Measurements from ENCODE around the gene ZNF787.
"Not testable (repeated sequence)": the region's sequence is repeated elsewhere in the genome, so short reads cannot be mapped to it uniquely, and the experiment has no call there.

Gene ZNF787

GRCh38 chr19:56121180-56122167, at the start of gene ZNF787:
TSS of gene ZNF787 (minus strand) at chr19:56121295. CDS start at chr19:56103217, 18,078 bp downstream.
- DNase-seq (ENCODE audit: extremely low read depth in 1 of 2, low read depth in 1 of 2) = peak; percentile 86 to 97

- no peak for DNase-seq (ENCODE audit: extremely low read depth in 1 of 2, low read depth in 1 of 2)
Measured at GRCh38 chr19:56170261-56170660, 49.2 kb upstream of the ZNF787 start.

- no peak for DNase-seq (ENCODE audit: extremely low read depth in 1 of 2, low read depth in 1 of 2)
Measured at GRCh38 chr19:56167064-56167578, 46.0 kb upstream of the ZNF787 start.

- DNase-seq (ENCODE audit: extremely low read depth in 1 of 2, low read depth in 1 of 2) = no peak
Measured at GRCh38 chr19:56163097-56163496, 42.0 kb upstream of the ZNF787 start.

- no peak for DNase-seq (ENCODE audit: extremely low read depth in 1 of 2, low read depth in 1 of 2)
Measured at GRCh38 chr19:56162258-56162657, 41.2 kb upstream of the ZNF787 start.

- no peak for DNase-seq (ENCODE audit: extremely low read depth in 1 of 2, low read depth in 1 of 2)
Measured at GRCh38 chr19:56161534-56161933, 40.4 kb upstream of the ZNF787 start.

GRCh38 chr19:56159622-56160271, 38.7 kb upstream of the ZNF787 start:
- DNase-seq (ENCODE audit: extremely low read depth in 1 of 2, low read depth in 1 of 2) = no peak

- no peak for DNase-seq (ENCODE audit: extremely low read depth in 1 of 2, low read depth in 1 of 2)
Measured at GRCh38 chr19:56159009-56159559, 38.0 kb upstream of the ZNF787 start.

- DNase-seq (ENCODE audit: extremely low read depth in 1 of 2, low read depth in 1 of 2) = no peak
Measured at GRCh38 chr19:56158170-56158757, 37.2 kb upstream of the ZNF787 start.

- DNase-seq (ENCODE audit: extremely low read depth in 1 of 2, low read depth in 1 of 2) = no peak
Measured at GRCh38 chr19:56156768-56157167, 35.7 kb upstream of the ZNF787 start.

- DNase-seq (ENCODE audit: extremely low read depth in 1 of 2, low read depth in 1 of 2) = no peak
Measured at GRCh38 chr19:56155124-56155687, 34.1 kb upstream of the ZNF787 start.

GRCh38 chr19:56153507-56153906, 32.4 kb upstream of the ZNF787 start:
- DNase-seq (ENCODE audit: extremely low read depth in 1 of 2, low read depth in 1 of 2) = no peak

GRCh38 chr19:56152644-56153043, 31.5 kb upstream of the ZNF787 start:
- no peak for DNase-seq (ENCODE audit: extremely low read depth in 1 of 2, low read depth in 1 of 2)

- no peak for DNase-seq (ENCODE audit: extremely low read depth in 1 of 2, low read depth in 1 of 2)
Measured at GRCh38 chr19:56150358-56150757, 29.3 kb upstream of the ZNF787 start.

- DNase-seq (ENCODE audit: extremely low read depth in 1 of 2, low read depth in 1 of 2) = no peak
Measured at GRCh38 chr19:56149656-56150038, 28.6 kb upstream of the ZNF787 start.

- DNase-seq (ENCODE audit: extremely low read depth in 1 of 2, low read depth in 1 of 2) = not testable (repeated sequence)
Measured at GRCh38 chr19:56148955-56149655, 28.0 kb upstream of the ZNF787 start.

GRCh38 chr19:56148096-56148495, 27.0 kb upstream of the ZNF787 start:
- DNase-seq (ENCODE audit: extremely low read depth in 1 of 2, low read depth in 1 of 2) = no peak

GRCh38 chr19:56147307-56147706, 26.2 kb upstream of the ZNF787 start:
- DNase-seq (ENCODE audit: extremely low read depth in 1 of 2, low read depth in 1 of 2) = no peak

GRCh38 chr19:56146904-56147303, 25.8 kb upstream of the ZNF787 start:
- no peak for DNase-seq (ENCODE audit: extremely low read depth in 1 of 2, low read depth in 1 of 2)

- no peak for DNase-seq (ENCODE audit: extremely low read depth in 1 of 2, low read depth in 1 of 2)
Measured at GRCh38 chr19:56145698-56146097, 24.6 kb upstream of the ZNF787 start.

Measured in activated CD8-positive, alpha-beta memory T cell treated with anti-CD3 and anti-CD28 coated beads for 1 hour (primary cell).